ENCODE data around the gene ADRA2B.

ADRA2B gene

GRCh38 chr2:96103187-96103601 is 13.2 kb downstream of the ADRA2B start:
- DNase-seq: no peak

GRCh38 chr2:96102596-96103186 is 13.7 kb downstream of the ADRA2B start:
- DNase-seq: no peak

- no peak for DNase-seq
Observed at GRCh38 chr2:96100893-96101304, 15.5 kb downstream of the ADRA2B start.

DNA sequence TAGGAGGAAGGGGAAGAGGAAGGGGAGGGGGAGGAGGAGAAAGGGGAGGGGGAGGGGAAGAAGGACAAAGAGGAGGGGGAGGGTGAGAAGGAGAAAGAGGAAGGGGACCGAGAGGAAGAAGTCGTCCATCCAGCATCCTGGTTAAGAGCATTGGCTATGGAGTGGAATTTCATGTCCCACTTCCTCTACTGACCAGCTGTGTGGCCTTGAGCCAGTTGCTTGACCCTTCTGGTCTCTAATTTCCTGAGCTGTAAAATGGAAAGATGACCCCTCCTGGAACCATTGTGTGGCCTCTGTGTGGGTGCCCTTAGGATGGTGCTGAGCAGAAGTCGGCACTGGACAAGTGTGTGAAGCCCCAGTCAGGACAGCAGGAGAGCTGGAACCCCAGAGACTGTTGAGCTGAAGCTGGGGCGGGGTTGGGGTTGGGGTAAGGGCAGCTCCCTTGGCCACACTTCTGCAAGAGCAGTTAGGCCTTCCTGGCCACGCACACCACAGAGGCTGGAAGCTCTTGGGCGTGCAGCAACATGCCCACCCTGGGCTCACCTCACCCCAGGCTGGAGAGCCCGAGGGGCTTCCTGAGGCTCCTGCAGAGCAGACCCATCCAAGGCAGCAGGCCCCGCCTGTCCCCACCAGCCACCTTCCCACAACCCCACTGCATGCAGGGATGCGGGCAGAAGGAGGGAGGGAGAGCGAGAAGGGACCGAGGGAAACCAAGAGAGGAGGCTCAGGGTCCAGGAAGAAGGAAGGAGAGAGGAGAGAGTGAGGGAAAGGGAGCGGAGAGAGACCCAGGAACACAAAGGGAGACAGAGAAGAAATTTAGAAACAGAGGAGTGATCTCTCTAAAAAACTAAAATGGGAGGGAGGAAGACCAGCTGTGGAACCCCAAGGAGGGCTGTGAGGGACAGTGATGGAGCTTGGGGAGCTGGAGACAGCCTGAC is 16.2 kb downstream of the ADRA2B start:
- no peak for DNase-seq

DNA sequence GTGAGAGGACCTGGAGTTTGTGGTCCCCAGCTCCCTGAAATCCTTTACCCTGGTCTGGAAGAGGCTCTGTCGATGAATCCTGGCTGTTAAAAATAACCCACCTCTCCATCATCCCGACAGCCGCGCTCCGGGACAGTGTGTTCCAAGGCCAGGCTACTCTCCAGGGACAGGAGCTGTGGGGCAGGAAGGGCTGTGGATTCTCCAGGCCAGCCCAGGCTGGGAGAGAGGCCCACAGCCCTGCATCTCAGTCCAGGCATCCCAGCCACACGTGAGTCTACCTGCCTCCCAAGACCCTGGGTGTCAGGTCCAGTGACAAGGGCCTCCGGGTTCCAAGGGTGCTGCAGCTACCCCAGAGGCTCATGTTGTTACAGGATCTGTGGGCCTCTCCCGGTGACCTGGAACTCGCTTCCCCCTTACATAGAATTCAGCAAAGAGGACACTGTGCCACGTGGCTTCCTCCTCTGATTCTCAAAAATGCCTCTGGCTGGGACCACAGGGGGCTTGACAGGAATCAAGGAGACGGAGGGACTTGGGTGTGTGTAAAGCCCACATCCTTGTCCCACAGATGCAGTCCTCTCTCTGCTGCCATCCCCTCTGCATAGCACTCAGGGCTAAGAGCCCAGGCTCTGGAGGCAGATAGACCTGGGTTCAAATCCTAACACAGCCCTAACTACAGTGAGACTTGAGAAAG is 17.3 kb downstream of the ADRA2B start:
- DNase-seq: no peak

- DNase-seq: no peak
Observed at GRCh38 chr2:96097951-96098823, 18.2 kb downstream of the ADRA2B start.

DNA sequence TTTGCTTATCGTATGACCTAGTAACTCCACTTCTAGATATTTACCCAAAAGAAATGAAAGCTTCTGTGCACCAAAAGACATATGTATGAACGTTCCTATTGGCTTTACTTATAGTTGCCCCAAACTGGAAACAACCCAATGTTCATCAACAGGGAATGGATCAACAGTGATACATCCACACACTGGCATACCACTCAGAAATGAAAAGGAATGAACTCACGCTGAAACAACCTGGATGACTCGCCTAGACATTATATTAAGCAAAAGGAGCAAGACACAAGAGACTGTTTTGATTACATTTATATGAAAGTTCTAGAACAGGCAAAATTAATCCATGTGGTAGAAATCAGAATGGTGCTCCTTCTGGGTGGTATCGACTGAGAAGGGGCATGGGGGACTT is 18.9 kb downstream of the ADRA2B start:
- DNase-seq: no peak

DNA sequence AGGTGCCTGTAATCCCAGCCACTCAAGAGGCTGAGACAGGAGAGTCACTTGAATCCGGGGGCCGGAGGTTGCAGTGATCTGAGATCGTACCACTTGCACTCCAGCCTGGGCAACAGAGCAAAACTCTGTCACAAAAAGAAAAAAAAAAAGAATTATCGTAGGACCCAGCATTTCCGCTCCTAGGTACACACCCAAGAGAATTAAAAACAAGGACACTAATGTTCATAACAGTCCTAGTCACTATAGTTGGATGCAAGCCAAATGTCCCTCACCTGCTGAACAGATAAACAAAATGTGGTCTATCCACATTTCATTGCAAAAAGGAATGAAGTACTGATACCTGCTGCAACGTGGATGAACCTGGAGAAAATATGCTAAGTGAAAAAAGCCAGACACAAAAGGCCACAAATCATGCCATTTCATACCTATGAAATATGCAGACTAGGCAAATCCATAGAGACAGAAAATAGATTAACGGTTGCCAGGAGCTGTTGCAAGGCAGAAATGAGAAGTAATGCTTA is 21.2 kb downstream of the ADRA2B start:
- no peak for DNase-seq

- DNase-seq: no peak
Observed at GRCh38 chr2:96093528-96093927, 22.8 kb downstream of the ADRA2B start.

DNA sequence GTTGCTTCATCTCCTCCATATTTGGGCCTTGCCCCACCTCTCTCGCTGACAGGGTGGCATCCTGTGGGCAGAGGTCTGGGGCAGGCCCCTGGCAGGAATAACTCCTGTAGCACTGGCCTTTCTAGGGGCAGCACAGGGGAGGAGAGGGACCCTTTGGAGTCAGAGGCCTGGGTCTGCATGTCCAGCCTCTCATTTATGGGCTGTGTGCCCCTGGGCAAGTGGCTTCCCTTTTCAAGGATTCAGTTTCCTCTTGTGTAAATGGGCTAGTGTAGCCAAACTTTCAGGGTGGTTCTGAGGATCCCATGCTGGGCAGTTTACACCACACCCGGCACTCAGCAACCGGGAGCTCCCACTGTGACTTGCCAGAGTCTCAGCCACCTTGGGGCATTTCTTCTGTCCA is 23.4 kb downstream of the ADRA2B start:
- peak; percentile 38 for DNase-seq

DNA sequence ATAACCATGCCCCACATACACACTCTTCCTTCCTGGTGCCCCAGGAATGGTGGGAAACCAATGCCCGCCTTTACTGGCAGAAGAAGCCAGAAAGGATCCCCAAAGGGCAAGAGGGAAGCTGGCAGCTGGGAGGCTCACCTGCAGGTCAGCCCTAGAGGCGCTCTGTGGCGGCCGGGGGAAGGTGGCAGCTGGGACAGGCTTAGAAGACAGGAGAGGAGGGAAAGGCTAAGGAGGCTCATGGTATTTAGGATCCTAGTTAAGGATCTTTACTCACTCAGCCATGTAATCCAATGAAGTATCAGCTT is 23.8 kb downstream of the ADRA2B start:
- DNase-seq: no peak

DNA sequence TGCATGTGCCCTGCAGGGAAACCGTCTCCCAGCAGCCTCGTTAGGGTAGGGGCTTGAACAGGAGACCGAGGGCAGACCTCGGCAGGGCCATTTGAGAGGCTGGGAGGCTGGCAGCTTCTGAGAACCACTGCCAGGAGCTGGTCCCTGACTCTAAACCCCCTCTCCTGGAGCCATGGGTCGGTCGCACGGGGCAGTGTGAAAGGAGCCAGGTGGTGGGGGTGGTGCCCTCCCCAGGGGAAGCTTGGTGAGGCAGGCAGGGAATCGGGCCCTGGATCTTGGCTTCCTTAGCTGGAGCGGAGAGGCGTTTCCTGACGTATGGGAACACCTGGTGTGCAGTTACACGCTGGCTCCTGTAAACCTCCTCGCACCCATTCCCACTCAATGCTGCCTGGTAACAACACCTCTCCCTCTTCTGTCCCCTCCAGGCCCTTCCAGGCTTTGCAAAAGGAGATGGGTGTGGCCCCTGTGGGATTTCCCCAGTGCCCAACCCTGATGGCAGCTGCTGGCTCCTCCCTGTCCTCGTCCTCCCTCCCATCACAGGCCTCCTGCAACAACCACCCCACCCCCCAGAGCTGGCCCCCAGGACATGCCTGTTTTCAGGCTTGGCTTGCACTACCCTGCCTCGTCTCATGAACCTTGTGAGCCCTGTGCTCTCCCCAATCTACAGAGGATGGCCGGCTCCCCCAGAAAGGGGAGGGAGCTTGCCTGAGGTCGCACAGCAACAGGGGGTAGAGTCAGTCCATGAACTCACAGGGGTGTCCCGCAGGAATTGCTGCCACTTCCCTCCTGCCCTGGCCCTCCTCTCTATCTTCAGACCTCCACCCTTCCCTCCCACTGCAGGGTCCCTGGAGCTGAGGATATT is 24.4 kb downstream of the ADRA2B start:
- peak; percentile 56 for DNase-seq

DNA sequence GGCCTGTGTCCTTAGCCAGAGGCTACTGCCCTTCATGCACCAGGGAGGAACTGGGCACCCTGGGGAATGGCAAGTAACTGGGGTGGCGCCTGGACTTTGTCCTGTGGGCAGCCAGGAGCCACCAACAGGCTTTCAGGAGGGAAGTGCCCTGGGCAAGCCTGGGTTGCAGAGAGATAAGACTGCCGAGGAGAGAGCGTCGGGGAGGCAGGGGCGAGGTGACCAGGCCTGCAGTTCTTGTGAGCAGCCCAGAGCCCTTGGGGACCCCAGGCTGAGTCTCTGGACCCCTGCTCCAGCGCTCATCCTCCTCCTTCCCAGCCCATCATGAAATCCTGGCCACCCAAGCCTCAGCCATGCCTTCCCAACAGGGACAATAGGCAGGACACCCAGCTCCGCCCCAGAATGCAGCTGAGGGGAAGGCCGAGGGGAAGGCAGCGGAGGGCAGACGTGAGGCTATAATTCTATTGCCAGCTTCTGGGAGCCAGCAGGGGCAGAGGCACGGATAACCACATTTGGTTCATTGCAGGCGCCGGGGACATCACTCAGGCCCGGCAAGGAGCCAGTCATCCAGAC is 25.1 kb downstream of the ADRA2B start:
- DNase-seq: no peak

GRCh38 chr2:96090196-96090926 is 26.0 kb downstream of the ADRA2B start:
- no peak for DNase-seq

- DNase-seq: no peak
Observed at GRCh38 chr2:96089356-96090195, 26.8 kb downstream of the ADRA2B start.

GRCh38 chr2:96088340-96089335 is 27.7 kb downstream of the ADRA2B start:
- no peak for DNase-seq

GRCh38 chr2:96087130-96087529 is 29.2 kb downstream of the ADRA2B start:
- DNase-seq: no peak
